Tibial artery (tissue), 4 donors: ENCODE results near the gene CHD2.

Experiments used
- DNase-seq, 2 donors: peaks; one replicate each; pipeline ENCODE4 v3.0.0-alpha.2; 2019
- H3K27ac ChIP-seq, 2 donors: fragments of 200-600 bp; sonication (generic) in 1 of 2; 1 replicate in 1 of 2; 2 replicates in 1 of 2; pipeline ENCODE4 v1.5.1; 2018 to 2019; ENCODE audit warnings: mild to moderate bottlenecking in 1 of 2
- H3K27me3 ChIP-seq, 2 donors: fragments of 200-600 bp; sonication (generic) in 1 of 2; one replicate each; pipeline versions ENCODE4 v1.5.1 to v1.6.0; 2016 to 2019
- H3K36me3 ChIP-seq, 3 donors: fragments of 200-600 bp; sonication (generic) in 2 of 3; one replicate each; pipeline ENCODE4 v1.5.1; 2016 to 2019; ENCODE audit warnings: mild to moderate bottlenecking in 2 of 3
- H3K4me1 ChIP-seq, 4 donors: fragments of 200-600 bp; sonication (generic) in 2 of 4; 1 replicate in 3 of 4; 2 replicates in 1 of 4; pipeline ENCODE4 v1.5.1; 2016 to 2019
- H3K4me3 ChIP-seq, 2 donors: fragments of 200-600 bp; sonication (generic) in 1 of 2; 1 replicate in 1 of 2; 2 replicates in 1 of 2; pipeline ENCODE4 v1.5.1; 2018 to 2019; ENCODE audit warnings: mild to moderate bottlenecking in 2 of 2
- H3K9me3 ChIP-seq, 3 donors: fragments of 200-600 bp; sonication (generic) in 1 of 3; one replicate each; pipeline ENCODE4 v1.5.1; 2016 to 2019
- CTCF ChIP-seq, 2 experiments: fragments of 200-600 bp in 1 of 2; fragments of 450-650 bp in 1 of 2; IDR thresholded peaks; one replicate each; pipeline ENCODE4 v1.5.1; 2017 to 2019; ENCODE audit warnings: antibody characterized with exemption in 2 of 2, mild to moderate bottlenecking in 1 of 2, moderate library complexity in 1 of 2
- intact Hi-C: fragments of 100-400 bp; cut with DNase I; formaldehyde crosslinking; loops from one replicate; pipeline ENCODE4 v1.15.0; 2023; ENCODE audit warnings: low total_unique reads

Gene CHD2

GRCh38 chr15:92934716-92935115, 34.6 kb downstream of the CHD2 start:
- peaks cover 0 to 16% (median 9%) of the 10 kb centered on the region in 4 donors for H3K4me1 ChIP-seq
- peaks cover 34 to 95% (median 94%) of the 10 kb centered on the region in 3 donors for H3K36me3 ChIP-seq
- H3K9me3 ChIP-seq: no peaks in the 10 kb centered on the region
- H3K27me3 ChIP-seq: no peaks in the 10 kb centered on the region
- H3K27ac ChIP-seq: no peak overlapping the region
- no peak overlapping the region for H3K4me3 ChIP-seq
- intact Hi-C loops: no loop called here
- no peak for TF ChIP-seq CTCF (IDR thresholded peaks at IDR 0.05)
- no peak for DNase-seq

- DNase-seq: no peak
- Histone ChIP-seq H3K27me3 (no peaks in the 10 kb centered on the region), H3K27ac (no peak overlapping the region), H3K9me3 (no peaks in the 10 kb centered on the region), H3K4me1 (peaks cover 0 to 9% (median 2%) of the 10 kb centered on the region in 4 donors), H3K4me3 (no peak overlapping the region), H3K36me3 (peaks cover 45 to 91% (median 90%) of the 10 kb centered on the region in 3 donors)
- TF ChIP-seq CTCF (IDR thresholded peaks at IDR 0.05): no peak
- intact Hi-C loops: no loop called here
These were observed 36.0 kb downstream of the CHD2 start for GRCh38 chr15:92936138-92936537.

- H3K9me3 ChIP-seq: no peaks in the 10 kb centered on the region
- no peak overlapping the region for H3K4me3 ChIP-seq
- H3K36me3 ChIP-seq: peaks cover 50 to 92% (median 88%) of the 10 kb centered on the region in 3 donors
- H3K27ac ChIP-seq: no peak overlapping the region
- H3K4me1 ChIP-seq: peaks cover 0 to 9% (median 2%) of the 10 kb centered on the region in 4 donors
- no peak for TF ChIP-seq CTCF (IDR thresholded peaks at IDR 0.05)
- no peaks in the 10 kb centered on the region for H3K27me3 ChIP-seq
- no peak for DNase-seq
- intact Hi-C loops: no loop called here
These were observed 36.6 kb downstream of the CHD2 start for GRCh38 chr15:92936693-92937092.

- H3K36me3 ChIP-seq: peaks cover 62 to 95% (median 93%) of the 10 kb centered on the region in 3 donors
These were observed 37.8 kb downstream of the CHD2 start for GRCh38 chr15:92937901-92938300.

GRCh38 chr15:92938387-92938786, 38.3 kb downstream of the CHD2 start:
- peaks cover 67 to 95% (median 93%) of the 10 kb centered on the region in 3 donors for H3K36me3 ChIP-seq
- no peak overlapping the region for H3K4me3 ChIP-seq
- peaks cover 0 to 9% (median 2%) of the 10 kb centered on the region in 4 donors for H3K4me1 ChIP-seq
- no peaks in the 10 kb centered on the region for H3K9me3 ChIP-seq
- H3K27ac ChIP-seq: no peak overlapping the region
- no peak for DNase-seq
- intact Hi-C loops: no loop called here
- peak; percentile 11 to 24 for TF ChIP-seq CTCF (IDR thresholded peaks at IDR 0.05)
- no peaks in the 10 kb centered on the region for H3K27me3 ChIP-seq

More at GRCh38 chr15:92937901-92938300, 37.8 kb downstream of the CHD2 start:
- no peak overlapping the region for H3K4me3 ChIP-seq
- H3K27ac ChIP-seq: no peak overlapping the region
- H3K27me3 ChIP-seq: no peaks in the 10 kb centered on the region
- H3K9me3 ChIP-seq: no peaks in the 10 kb centered on the region
- no peak for TF ChIP-seq CTCF (IDR thresholded peaks at IDR 0.05)
- intact Hi-C loops: no loop called here
- no peak for DNase-seq
- H3K4me1 ChIP-seq: peaks cover 0 to 9% (median 2%) of the 10 kb centered on the region in 4 donors

- H3K27ac ChIP-seq: no peak overlapping the region
- H3K27me3 ChIP-seq: no peaks in the 10 kb centered on the region
- no peak overlapping the region for H3K4me3 ChIP-seq
- H3K36me3 ChIP-seq: peaks cover 89 to 95% (median 91%) of the 10 kb centered on the region in 3 donors
- DNase-seq: no peak
- TF ChIP-seq CTCF (IDR thresholded peaks at IDR 0.05): no peak
- no peaks in the 10 kb centered on the region for H3K9me3 ChIP-seq
- H3K4me1 ChIP-seq: peaks cover 0 to 3% (median 1%) of the 10 kb centered on the region in 4 donors
- intact Hi-C loops: no loop called here
These were observed 41.5 kb downstream of the CHD2 start for GRCh38 chr15:92941668-92942067.
